HCT116 (cell line): ENCODE measurements around the gene ZNF429.

Experiments used
- CBX3 ChIP-seq: IDR thresholded peaks from 2 replicates; pipeline ENCODE4 v1.6.1; 2012; ENCODE audit warnings: low read depth
- EGR1 ChIP-seq: IDR thresholded peaks from 2 replicates; pipeline ENCODE4 v1.6.1; 2012; ENCODE audit warnings: low read depth
- EZH2 ChIP-seq: fragments of 200-600 bp; sonication (generic); IDR thresholded peaks from 2 replicates; pipeline ENCODE4 v1.6.1; 2017; ENCODE audit warnings: antibody characterized with exemption, mixed run types
- POLR2A ChIP-seq: IDR thresholded peaks from 2 replicates; pipeline ENCODE4 v1.7.0; 2011; ENCODE audit warnings: borderline replicate concordance; ENCODE audit not compliant: insufficient read depth, insufficient read length; ENCODE audit errors: extremely low read depth

DNA sequence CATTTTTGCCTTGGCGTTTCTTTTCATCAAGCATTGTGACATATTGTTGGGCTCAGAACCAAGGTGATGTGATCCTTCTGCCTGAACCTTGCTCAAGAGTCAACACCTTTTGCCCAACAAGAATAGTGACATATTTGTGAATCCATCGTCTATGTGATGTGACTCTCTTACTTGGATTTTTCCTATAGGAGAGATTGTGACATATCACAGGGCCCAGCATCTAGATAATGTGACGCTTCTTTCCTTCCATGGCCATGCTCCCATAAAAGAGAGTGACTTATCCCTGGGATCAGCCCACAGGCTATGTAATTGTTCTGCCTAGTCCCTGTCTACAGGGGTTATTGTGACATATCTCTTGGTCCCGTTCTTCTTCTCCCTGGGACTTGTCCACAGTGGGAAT, 8.5 kb upstream of the ZNF429 start:
- TF ChIP-seq POLR2A (no peak), EGR1 (no peak), EZH2 (no peak), CBX3 (no peak)
